Esophagus muscularis mucosa (tissue), 3 donors: ENCODE results near the gene TEDC1.

Experiments used
- CTCF ChIP-seq, 3 experiments: fragments of 200-600 bp in 2 of 3; fragments of 450-650 bp in 1 of 3; sonication (generic) in 2 of 3; IDR thresholded peaks; one replicate each; pipeline ENCODE4 v1.5.1; 2017 to 2019; ENCODE audit warnings: antibody characterized with exemption in 3 of 3, mild to moderate bottlenecking in 2 of 3, moderate library complexity in 1 of 3
- POLR2A ChIP-seq: fragments of 450-650 bp; IDR thresholded peaks from one replicate; pipeline ENCODE4 v1.6.1; 2017; ENCODE audit warnings: antibody characterized with exemption, moderate library complexity, mild to moderate bottlenecking, low read depth
- POLR2AphosphoS5 ChIP-seq, 2 donors: sonication (generic); formaldehyde crosslinking; IDR thresholded peaks; one replicate each; pipeline ENCODE4 v1.6.1; 2017; ENCODE audit warnings: antibody characterized with exemption in 2 of 2

- TF ChIP-seq CTCF (IDR thresholded peaks at IDR 0.05) (no peak), POLR2AphosphoS5 (IDR thresholded peaks at IDR 0.05) (no peak), POLR2A (no peak)
Measured at GRCh38 chr14:105491366-105491973, 424 bp downstream of the TEDC1 start.
